Activated CD4-positive, alpha-beta T cell treated with anti-CD3 and anti-CD28 coated beads, Interleukin-2, amount 10 ng/mL, durations not matched to agents 7 days and 5 days (primary cell): ENCODE results near the gene LIM2. TPM values are rescaled to one million over a fixed set of nuclear protein-coding genes. Genes with fewer than 3 reads are reported as not detected.
A peak's percentile ranks its signal among the peaks of the same experiment; 100 is the strongest.
"Not testable (repeated sequence)": the region's sequence is repeated elsewhere in the genome, so short reads cannot be mapped to it uniquely, and the experiment has no call there.

Source experiments
- CTCF ChIA-PET: fragments of 350-600 bp; sonication (Branson Sonifier 250); formaldehyde crosslinking; loops from one replicate; lab custom pipeline; 2021; ENCODE audit warnings: antibody characterized with exemption; lab: Charles Lee
- POLR2A ChIA-PET: fragments of 350-600 bp; sonication (Branson Sonifier 250); formaldehyde crosslinking; loops from one replicate; lab custom pipeline; 2021; ENCODE audit warnings: antibody characterized with exemption; lab: Charles Lee
- DNase-seq: peaks from one replicate; pipeline ENCODE4 v3.0.0-alpha.2; 2020
- H3K27ac Mint-ChIP-seq: one replicate; pipeline ENCODE4 v1.8.0; 2021; ENCODE audit warnings: mild to moderate bottlenecking, moderate library complexity, mixed read lengths
- H3K27me3 Mint-ChIP-seq: one replicate; pipeline ENCODE4 v1.8.0; 2021; ENCODE audit warnings: mixed read lengths
- H3K36me3 Mint-ChIP-seq: one replicate; pipeline ENCODE4 v1.8.0; 2021; ENCODE audit warnings: low read depth, mixed read lengths
- H3K4me1 Mint-ChIP-seq: one replicate; pipeline ENCODE4 v1.8.0; 2021; ENCODE audit warnings: mixed read lengths
- H3K4me3 Mint-ChIP-seq: one replicate; pipeline ENCODE4 v1.8.0; 2021; ENCODE audit warnings: mild to moderate bottlenecking, moderate library complexity, mixed read lengths
- H3K9me3 Mint-ChIP-seq: one replicate; pipeline ENCODE4 v1.8.0; 2021; ENCODE audit warnings: mixed read lengths
- total RNA-seq, 2 experiments: library from RNA; stranded (reverse); gene quantifications; one replicate each; pipeline ENCODE4 v1.2.3, GENCODE V29; 2021

LIM2 gene, protein sequence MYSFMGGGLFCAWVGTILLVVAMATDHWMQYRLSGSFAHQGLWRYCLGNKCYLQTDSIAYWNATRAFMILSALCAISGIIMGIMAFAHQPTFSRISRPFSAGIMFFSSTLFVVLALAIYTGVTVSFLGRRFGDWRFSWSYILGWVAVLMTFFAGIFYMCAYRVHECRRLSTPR
- not detected for total RNA-seq

DNA sequence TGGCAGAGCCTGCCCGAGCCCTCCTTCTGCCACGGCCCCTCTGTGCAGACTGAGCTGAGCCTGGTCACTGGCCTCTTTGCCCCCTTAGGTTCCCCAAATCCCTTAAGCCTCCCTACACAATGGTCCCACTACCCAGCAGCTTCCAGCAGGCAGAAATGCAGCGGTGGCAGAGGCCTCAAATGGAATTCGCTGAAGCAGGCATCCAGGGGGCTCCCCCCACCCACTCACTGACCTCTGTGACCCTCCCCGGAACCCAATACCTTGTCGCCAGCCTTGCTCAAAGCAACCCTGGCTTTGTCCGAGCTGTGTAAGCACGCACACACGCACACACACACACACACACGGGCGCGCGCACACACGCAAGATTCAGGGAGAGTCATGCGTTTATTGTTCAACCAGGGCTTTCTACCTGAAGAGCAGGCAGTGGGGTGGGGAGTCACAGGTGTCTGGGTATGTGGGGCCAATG is at the start of gene LIM2:
Gene LIM2 (minus strand): TSS at position 51 of the 466 bp plus-strand sequence. CDS start 531 bp downstream, outside the sequence.
- Mint-ChIP-seq H3K36me3 (no peaks in the 10 kb centered on the region), H3K27me3 (no peaks in the 10 kb centered on the region), H3K4me3 (no peak within 1 kb of the TSS), H3K27ac (peak within 1 kb of the TSS; percentile 33), H3K4me1 (peaks cover 18% of the 10 kb centered on the region), H3K9me3 (no peaks in the 10 kb centered on the region)
- ChIA-PET POLR2A (no interaction called here), CTCF (interaction anchor here (2.1 kb wide), 1 partner anchor 10 kb away, joined by 14 read pairs; no protein-coding TSS in a partner anchor)
- DNase-seq, result no peak

- no peak for DNase-seq
- CTCF ChIA-PET, result no interaction called here
- Mint-ChIP-seq H3K27me3 (peaks cover 5% of the 10 kb centered on the region), H3K9me3 (no peaks in the 10 kb centered on the region), H3K36me3 (no peaks in the 10 kb centered on the region), H3K4me3 (no peak overlapping the region), H3K4me1 (peaks cover 10% of the 10 kb centered on the region), H3K27ac (no peak overlapping the region)
- POLR2A ChIA-PET, result no interaction called here
These were observed 46.7 kb upstream of the LIM2 start for GRCh38 chr19:51434456-51434855.

DNA sequence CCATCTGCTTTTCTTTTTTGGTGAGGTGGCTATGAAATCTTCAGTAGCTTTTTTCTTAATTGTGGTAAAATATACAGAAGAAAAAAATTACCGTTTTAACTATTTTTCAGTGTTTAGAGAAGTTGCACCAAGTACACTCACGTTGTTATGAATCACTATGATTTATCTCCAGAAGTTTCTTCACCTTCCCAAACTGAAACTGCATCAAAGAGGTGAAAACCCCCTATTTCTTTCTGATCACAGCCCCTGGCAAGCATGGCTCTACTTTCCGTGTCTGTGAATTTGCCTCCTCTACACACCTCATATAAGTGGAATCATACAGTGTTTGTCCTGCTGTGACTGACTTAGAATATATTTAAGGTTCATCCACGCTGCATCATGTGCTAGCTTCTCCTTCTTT is 45.3 kb upstream of the LIM2 start:
- no peaks in the 10 kb centered on the region for H3K36me3 Mint-ChIP-seq
- ChIA-PET CTCF (interaction anchor here (0.6 to 0.7 kb wide), 2 partner anchors 29 to 121 kb away, joined by 3 to 5 read pairs; no protein-coding TSS in a partner anchor), POLR2A (no interaction called here)
- peaks cover 6% of the 10 kb centered on the region for H3K27me3 Mint-ChIP-seq
- DNase-seq, result no peak
- H3K27ac Mint-ChIP-seq, result no peak overlapping the region
- H3K4me1 Mint-ChIP-seq, result no peaks in the 10 kb centered on the region
- H3K4me3 Mint-ChIP-seq, result no peak overlapping the region
- H3K9me3 Mint-ChIP-seq, result no peaks in the 10 kb centered on the region

DNA sequence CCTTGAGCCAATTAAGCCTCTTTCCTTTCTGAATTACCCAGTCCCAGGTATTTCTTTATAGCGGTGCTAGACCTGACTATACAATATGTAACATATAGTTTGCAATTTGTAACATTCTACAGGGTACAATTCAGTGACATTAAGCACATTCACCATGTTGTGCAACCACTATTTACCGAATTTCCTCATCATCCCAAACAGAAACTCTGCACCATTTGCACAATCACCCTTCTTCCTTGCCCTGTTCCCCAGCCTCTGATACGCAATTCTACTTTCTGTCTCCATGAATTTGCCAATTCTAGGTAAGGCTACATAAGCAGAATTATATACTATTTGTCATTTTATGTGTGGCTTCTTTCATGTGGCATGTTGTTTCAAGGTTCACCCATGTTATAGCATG is 43.4 kb upstream of the LIM2 start:
- Mint-ChIP-seq H3K9me3 (no peaks in the 10 kb centered on the region), H3K4me3 (no peak overlapping the region), H3K36me3 (no peaks in the 10 kb centered on the region), H3K27me3 (peaks cover 6% of the 10 kb centered on the region), H3K27ac (no peak overlapping the region), H3K4me1 (no peaks in the 10 kb centered on the region)
- POLR2A ChIA-PET, result no interaction called here
- CTCF ChIA-PET, result interaction anchor here (0.6 kb wide), 1 partner anchor 11 kb away, joined by 3 read pairs; no protein-coding TSS in a partner anchor
- DNase-seq, result no peak

DNA sequence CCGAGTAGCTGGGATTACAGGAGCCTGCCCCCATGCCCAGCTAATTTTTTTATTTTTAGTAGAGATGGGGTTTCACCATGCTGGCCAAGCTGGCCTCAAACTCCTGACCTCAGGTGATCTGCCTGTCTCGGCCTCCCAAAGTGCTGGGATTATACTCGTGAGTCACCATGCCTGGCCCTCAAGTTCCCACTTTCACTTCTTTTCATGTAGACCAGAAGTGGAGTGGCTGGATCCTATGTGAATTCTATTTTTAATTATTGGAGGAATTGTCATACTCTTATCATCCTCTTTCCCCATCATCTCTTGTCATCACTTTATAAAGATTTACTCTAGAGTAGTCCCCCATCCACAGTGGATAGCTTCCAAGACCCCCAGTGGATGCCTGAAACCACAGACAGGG is 42.4 kb upstream of the LIM2 start:
- CTCF ChIA-PET, result no interaction called here

DNA sequence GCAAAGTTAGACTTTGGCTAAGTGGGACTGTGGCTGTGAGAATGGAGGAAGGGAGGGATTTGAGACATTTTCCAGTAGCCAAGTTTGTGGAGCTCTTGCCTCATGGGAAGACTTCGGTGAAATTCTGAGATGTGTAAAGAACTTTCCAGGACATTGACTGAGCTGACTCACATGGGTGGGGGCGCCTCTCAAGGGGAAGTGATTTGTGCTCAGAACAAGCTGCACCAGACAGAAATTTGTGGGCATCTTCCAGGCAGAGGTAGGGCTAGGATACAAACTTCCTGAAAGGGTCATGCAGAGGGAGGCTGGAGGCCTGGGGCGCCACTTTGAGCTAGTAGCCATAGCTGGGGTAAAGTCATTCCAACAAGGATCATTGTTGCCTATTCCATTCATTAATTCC is 39.4 kb upstream of the LIM2 start:
- ChIA-PET CTCF (interaction anchor here (0.6 to 1.7 kb wide), 3 partner anchors 10 to 154 kb away, joined by 3 to 6 read pairs (median 4); partner anchors contain the start of gene SIGLEC10), POLR2A (interaction anchor here (1.2 kb wide), 1 partner anchor 54 kb away, joined by 3 read pairs; no protein-coding TSS in a partner anchor)
- no peaks in the 10 kb centered on the region for H3K4me1 Mint-ChIP-seq
- H3K9me3 Mint-ChIP-seq, result no peaks in the 10 kb centered on the region
- H3K4me3 Mint-ChIP-seq, result no peak overlapping the region
- H3K27me3 Mint-ChIP-seq, result peaks cover 5% of the 10 kb centered on the region
- H3K27ac Mint-ChIP-seq, result no peak overlapping the region
- no peak for DNase-seq
- no peaks in the 10 kb centered on the region for H3K36me3 Mint-ChIP-seq

More for the DNA sequence above, 42.4 kb upstream of the LIM2 start:
- DNase-seq, result no peak
- peaks cover 6% of the 10 kb centered on the region for H3K27me3 Mint-ChIP-seq
- H3K36me3 Mint-ChIP-seq, result no peaks in the 10 kb centered on the region
- no peaks in the 10 kb centered on the region for H3K9me3 Mint-ChIP-seq
- H3K4me3 Mint-ChIP-seq, result no peak overlapping the region
- H3K4me1 Mint-ChIP-seq, result no peaks in the 10 kb centered on the region
- no peak overlapping the region for H3K27ac Mint-ChIP-seq
- POLR2A ChIA-PET, result no interaction called here

DNA sequence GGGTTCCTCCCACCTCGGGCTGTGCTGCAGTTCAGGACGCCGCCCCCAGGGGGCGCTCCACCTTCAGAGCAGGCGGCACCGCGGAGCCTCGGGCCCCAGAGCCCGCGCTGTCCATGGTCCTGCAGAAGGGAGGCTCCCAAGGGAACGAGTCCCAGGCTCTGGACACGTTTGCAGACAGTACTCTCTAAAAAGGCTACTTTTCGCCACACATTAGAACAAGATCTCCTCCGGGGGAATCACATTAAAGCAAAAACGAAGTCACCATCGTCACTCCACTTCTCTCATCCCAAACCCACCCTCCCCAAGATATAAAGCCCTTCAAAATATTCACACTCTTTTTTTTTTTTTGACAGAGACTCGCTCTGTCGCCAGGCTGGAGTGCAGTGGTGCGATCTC is 34.3 kb upstream of the LIM2 start:
- DNase-seq, result peak; percentile 88
- peaks cover 6% of the 10 kb centered on the region for H3K4me1 Mint-ChIP-seq
- no peak overlapping the region for H3K27ac Mint-ChIP-seq
- ChIA-PET CTCF (interaction anchor here (0.5 to 1.8 kb wide), 13 partner anchors 12 to 394 kb away, joined by 3 to 7 read pairs (median 4); partner anchors contain the start of gene C19orf84), POLR2A (no interaction called here)
- no peaks in the 10 kb centered on the region for H3K9me3 Mint-ChIP-seq
- H3K36me3 Mint-ChIP-seq, result no peaks in the 10 kb centered on the region
- no peak overlapping the region for H3K4me3 Mint-ChIP-seq
- H3K27me3 Mint-ChIP-seq, result peaks cover 14% of the 10 kb centered on the region

DNA sequence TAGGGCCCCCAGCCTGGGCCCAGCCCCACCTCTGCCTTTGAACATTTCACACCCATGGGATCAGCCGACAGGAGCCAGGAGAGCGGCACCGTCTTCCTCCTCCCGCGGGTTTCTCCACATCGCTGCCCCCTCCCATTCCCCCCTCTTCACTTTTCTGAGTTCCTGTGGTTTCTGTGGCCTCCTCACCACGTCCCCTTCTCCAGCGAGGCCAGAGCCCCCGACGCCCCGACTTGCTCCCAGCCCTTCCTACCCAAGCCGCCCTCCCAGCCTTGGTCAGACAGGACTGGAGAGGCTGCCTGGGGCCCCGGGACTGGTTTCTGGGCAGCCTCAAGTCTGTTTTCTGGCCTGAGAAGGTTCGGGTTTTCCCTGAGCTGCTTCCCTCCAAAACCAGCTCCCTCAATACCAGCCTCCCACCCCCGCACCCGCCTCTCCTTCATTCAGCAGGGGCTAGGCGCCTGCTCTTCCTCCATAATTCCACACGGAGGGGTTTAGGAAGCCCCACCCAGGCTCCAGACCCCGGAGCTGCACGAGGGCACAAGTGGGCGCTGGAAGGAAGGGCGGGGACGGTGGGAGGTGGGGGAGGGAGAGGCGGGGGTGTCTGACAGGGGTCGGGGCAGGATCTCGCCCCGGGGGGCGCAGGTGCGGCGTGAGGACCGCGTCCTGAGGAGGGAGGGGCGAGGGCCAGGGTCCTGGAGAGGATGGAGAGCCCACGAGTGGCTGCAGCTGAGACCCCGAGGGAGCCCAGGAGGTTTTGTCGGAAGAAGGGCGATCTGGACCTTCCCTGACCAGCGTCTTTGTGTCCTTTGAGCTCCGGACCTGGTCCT is 33.7 kb upstream of the LIM2 start:
- POLR2A ChIA-PET, result no interaction called here
- Mint-ChIP-seq H3K9me3 (no peaks in the 10 kb centered on the region), H3K4me1 (peaks cover 10% of the 10 kb centered on the region), H3K36me3 (no peaks in the 10 kb centered on the region), H3K4me3 (no peak overlapping the region), H3K27ac (no peak overlapping the region), H3K27me3 (peaks cover 14% of the 10 kb centered on the region)
- CTCF ChIA-PET, result interaction anchor here (0.5 to 1.8 kb wide), 15 partner anchors 11 to 394 kb away, joined by 3 to 7 read pairs (median 4); partner anchors contain the start of gene C19orf84
- no peak for DNase-seq

DNA sequence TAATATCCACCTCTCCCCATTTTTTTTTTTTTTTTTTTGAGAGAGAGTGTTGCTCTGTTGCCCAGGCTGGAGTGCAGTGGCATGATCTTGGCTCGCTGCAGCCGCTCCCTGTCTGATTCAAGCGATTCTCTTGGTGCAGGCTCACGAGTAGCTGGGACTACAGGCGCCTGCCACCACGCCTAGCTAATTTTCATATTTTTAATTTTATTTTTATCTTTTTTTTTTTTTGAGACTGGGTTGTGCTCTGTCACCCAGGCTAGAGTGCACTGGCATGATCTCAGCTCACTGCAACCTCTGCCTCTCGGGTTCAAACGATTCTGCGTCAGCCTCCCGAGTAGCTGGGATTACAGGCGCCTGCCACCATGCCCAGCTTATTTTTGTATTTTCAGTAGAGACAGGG is 32.7 kb upstream of the LIM2 start:
- DNase-seq, H3K27ac Mint-ChIP-seq, H3K9me3 Mint-ChIP-seq, H3K4me3 Mint-ChIP-seq, H3K36me3 Mint-ChIP-seq, H3K4me1 Mint-ChIP-seq: not testable (repeated sequence)
- CTCF ChIA-PET, result interaction anchor here (0.6 to 1.8 kb wide), 6 partner anchors 11 to 81 kb away, joined by 3 to 7 read pairs (median 4); no protein-coding TSS in a partner anchor
- H3K27me3 Mint-ChIP-seq, result peaks cover 14% of the 10 kb centered on the region
- POLR2A ChIA-PET, result interaction anchor here (0.6 kb wide), 1 partner anchor 79 kb away, joined by 3 read pairs; no protein-coding TSS in a partner anchor

DNA sequence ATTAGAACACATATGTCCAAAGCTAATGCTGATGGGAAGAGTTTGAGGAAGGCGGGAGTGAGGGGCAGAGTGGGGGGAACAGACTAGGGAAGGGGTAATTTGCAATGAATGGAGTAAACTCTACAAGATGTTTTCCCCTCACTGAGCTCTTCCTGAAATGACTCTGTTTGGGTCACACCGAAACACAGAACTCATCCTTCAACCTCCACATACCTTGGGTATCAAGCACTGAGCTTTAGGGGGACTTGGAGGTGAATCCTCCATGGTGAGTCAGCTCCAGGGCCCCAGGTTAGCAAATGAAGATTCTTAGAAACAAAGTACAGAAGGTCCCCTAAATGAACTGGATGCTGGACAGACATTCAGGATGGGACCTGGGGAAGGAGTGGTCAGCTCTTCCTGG is 30.9 kb upstream of the LIM2 start:
- POLR2A ChIA-PET, result no interaction called here

DNA sequence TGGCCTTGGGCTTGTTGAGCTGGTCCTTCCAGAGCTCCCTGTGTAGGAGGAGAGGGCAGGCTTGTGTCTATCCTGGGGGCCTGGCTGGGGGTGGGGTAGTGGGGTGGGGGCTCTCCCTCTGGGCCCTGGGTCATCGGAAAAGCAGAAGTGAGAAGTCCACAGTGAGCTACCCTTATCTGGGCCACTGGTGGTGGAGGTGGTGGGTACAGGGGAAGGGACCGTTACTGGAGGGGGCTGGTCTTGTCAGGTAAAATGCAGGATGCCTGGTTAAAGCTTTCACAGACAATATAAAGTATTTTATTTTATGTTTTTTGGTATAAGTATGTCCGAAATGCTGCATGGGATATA is 30.0 kb upstream of the LIM2 start:
- Mint-ChIP-seq H3K27me3 (peaks cover 14% of the 10 kb centered on the region), H3K9me3 (no peaks in the 10 kb centered on the region), H3K27ac (no peak overlapping the region), H3K4me1 (peaks cover 10% of the 10 kb centered on the region), H3K4me3 (no peak overlapping the region), H3K36me3 (no peaks in the 10 kb centered on the region)
- DNase-seq, result no peak
- POLR2A ChIA-PET, result interaction anchor here (0.8 kb wide), 1 partner anchor 138 kb away, joined by 3 read pairs; no protein-coding TSS in a partner anchor
- CTCF ChIA-PET, result interaction anchor here (0.9 to 1.4 kb wide), 6 partner anchors 9 to 78 kb away, joined by 3 to 8 read pairs (median 3); no protein-coding TSS in a partner anchor

More for the DNA sequence above, 30.9 kb upstream of the LIM2 start:
- CTCF ChIA-PET, result interaction anchor here (0.9 to 1.4 kb wide), 3 partner anchors 11 to 55 kb away, joined by 3 to 5 read pairs (median 3); no protein-coding TSS in a partner anchor
- Mint-ChIP-seq H3K36me3 (no peaks in the 10 kb centered on the region), H3K27me3 (peaks cover 14% of the 10 kb centered on the region), H3K27ac (no peak overlapping the region), H3K4me3 (no peak overlapping the region), H3K4me1 (peaks cover 10% of the 10 kb centered on the region), H3K9me3 (no peaks in the 10 kb centered on the region)
- DNase-seq, result no peak

DNA sequence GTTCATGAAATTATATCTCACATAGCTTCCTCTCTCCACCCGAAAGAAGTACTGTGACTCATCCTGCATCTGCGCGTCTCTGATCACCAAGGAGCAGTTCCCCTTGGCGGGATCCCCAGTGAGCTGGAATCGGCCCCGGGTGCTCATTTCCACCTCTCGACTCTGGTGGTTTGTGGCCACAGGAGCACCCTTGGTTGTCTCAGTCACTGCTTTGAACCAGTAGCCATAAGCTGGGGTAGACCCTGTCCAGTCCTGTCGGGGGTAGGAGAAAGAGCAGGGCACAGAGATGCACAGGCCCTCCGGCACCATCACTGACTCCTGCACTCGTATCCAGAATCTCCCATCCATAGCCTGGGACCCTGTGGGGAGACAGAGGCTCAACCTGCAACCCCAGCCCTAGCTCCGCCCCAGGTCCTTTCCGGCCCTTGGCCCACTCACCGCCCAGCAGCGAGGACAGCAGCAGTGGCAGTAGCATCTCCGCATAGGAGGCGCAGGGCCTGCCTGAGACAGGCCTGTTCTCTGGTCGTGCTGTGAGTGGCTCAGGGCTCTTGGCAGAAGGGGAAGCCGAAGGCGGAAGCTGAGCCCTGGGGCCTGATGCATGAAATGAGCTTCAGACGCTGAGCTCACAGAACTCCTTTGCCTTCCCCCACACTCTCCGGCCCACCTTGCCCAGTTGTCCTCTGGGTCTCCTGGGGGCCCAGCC is 29.5 kb upstream of the LIM2 start, which contains the start of gene SIGLEC10:
Gene SIGLEC10 (minus strand): TSS at position 536 of the 703 bp plus-strand sequence. CDS start 61 bp downstream, at position 475.
- Mint-ChIP-seq H3K9me3 (no peaks in the 10 kb centered on the region), H3K36me3 (no peaks in the 10 kb centered on the region), H3K4me3 (no peak within 1 kb of the TSS), H3K27ac (peak within 1 kb of the TSS; percentile 69), H3K27me3 (peaks cover 14% of the 10 kb centered on the region), H3K4me1 (peaks cover 10% of the 10 kb centered on the region)
- ChIA-PET POLR2A (interaction anchor here (0.8 kb wide), 1 partner anchor 137 kb away, joined by 3 read pairs; no protein-coding TSS in a partner anchor), CTCF (interaction anchor here (0.6 to 1.4 kb wide), 7 partner anchors 9 to 78 kb away, joined by 3 to 8 read pairs (median 3); no protein-coding TSS in a partner anchor)
- DNase-seq, result peak; percentile 19
